GM18870 (cell line): ENCODE data around the gene INSYN2B.

Source experiments
- ATAC-seq: cut with Tn5 transposase; IDR thresholded peaks from one replicate; pipeline ENCODE4 v1.9.1; 2021; ENCODE audit warnings: moderate library complexity; ENCODE audit not compliant: unreplicated experiment

INSYN2B gene

GRCh38 chr5:169934990-169935389, 45.3 kb downstream of the INSYN2B start:
- ATAC-seq: no peak

- no peak for ATAC-seq
Observed at GRCh38 chr5:169933616-169934015, 46.7 kb downstream of the INSYN2B start.

GRCh38 chr5:169933127-169933526, 47.2 kb downstream of the INSYN2B start:
- no peak for ATAC-seq

- ATAC-seq: peak; percentile 58
Observed at GRCh38 chr5:169923988-169924387, 56.3 kb downstream of the INSYN2B start.

GRCh38 chr5:169922474-169922873, 57.8 kb downstream of the INSYN2B start:
- ATAC-seq: no peak

- no peak for ATAC-seq
Observed at GRCh38 chr5:169921949-169922348, 58.3 kb downstream of the INSYN2B start.

GRCh38 chr5:169921384-169921783, 58.9 kb downstream of the INSYN2B start:
- ATAC-seq: no peak

GRCh38 chr5:169920474-169920873, 59.8 kb downstream of the INSYN2B start:
- ATAC-seq: no peak

GRCh38 chr5:169918228-169918627, 62.1 kb downstream of the INSYN2B start:
- no peak for ATAC-seq

GRCh38 chr5:169917500-169917899, 62.8 kb downstream of the INSYN2B start:
- ATAC-seq: no peak

GRCh38 chr5:169914766-169915165, 65.5 kb downstream of the INSYN2B start:
- ATAC-seq: no peak

- no peak for ATAC-seq
Observed at GRCh38 chr5:169913479-169913878, 66.8 kb downstream of the INSYN2B start.

GRCh38 chr5:169911448-169912212, 68.7 kb downstream of the INSYN2B start:
- no peak for ATAC-seq

- ATAC-seq: no peak
Observed at GRCh38 chr5:169910393-169910792, 69.9 kb downstream of the INSYN2B start.

- no peak for ATAC-seq
Observed at GRCh38 chr5:169909945-169910344, 70.3 kb downstream of the INSYN2B start.

- no peak for ATAC-seq
Observed at GRCh38 chr5:169908864-169909263, 71.4 kb downstream of the INSYN2B start.

GRCh38 chr5:169906745-169907649, 73.3 kb downstream of the INSYN2B start:
- no peak for ATAC-seq

- no peak for ATAC-seq
Observed at GRCh38 chr5:169905017-169905416, 75.3 kb downstream of the INSYN2B start.

GRCh38 chr5:169904508-169904907, 75.8 kb downstream of the INSYN2B start:
- ATAC-seq: no peak

- no peak for ATAC-seq
Observed at GRCh38 chr5:169904059-169904458, 76.2 kb downstream of the INSYN2B start.

- ATAC-seq: peak; percentile 54
Observed at GRCh38 chr5:169901896-169902295, 78.4 kb downstream of the INSYN2B start.

GRCh38 chr5:169897481-169897880, 82.8 kb downstream of the INSYN2B start:
- ATAC-seq: no peak
